Trophoblast cell (in vitro differentiated cells and primary cell): Measurements from ENCODE around the gene ARHGAP11A.

ENCODE experiments used
- DNase-seq, 2 donors: peaks; one replicate each; pipeline ENCODE4 v3.0.0-alpha.2; 2016
- H2AFZ ChIP-seq: 2 replicates; pipeline ENCODE4 v1.6.1; 2013; ENCODE audit warnings: low read length, moderate library complexity, mild to moderate bottlenecking; ENCODE audit not compliant: insufficient read depth, poor library complexity
- H2AK5ac ChIP-seq: 2 replicates; pipeline ENCODE4 v1.6.1; 2013; ENCODE audit warnings: mild to moderate bottlenecking, low read length
- H2BK120ac ChIP-seq: 2 replicates; pipeline ENCODE4 v1.6.1; 2013; ENCODE audit warnings: low read length, mild to moderate bottlenecking, moderate library complexity; ENCODE audit not compliant: insufficient read depth, poor library complexity
- H2BK12ac ChIP-seq: 2 replicates; pipeline ENCODE4 v1.6.1; 2013; ENCODE audit warnings: mild to moderate bottlenecking, low read length, moderate library complexity
- H2BK5ac ChIP-seq: 2 replicates; pipeline ENCODE4 v1.6.1; 2013; ENCODE audit warnings: low read length, low read depth, moderate library complexity, mild to moderate bottlenecking; ENCODE audit not compliant: poor library complexity
- H3K14ac ChIP-seq: 2 replicates; pipeline ENCODE4 v1.6.1; 2013; ENCODE audit warnings: mild to moderate bottlenecking, low read length
- H3K18ac ChIP-seq: 2 replicates; pipeline ENCODE4 v1.6.1; 2013; ENCODE audit warnings: mild to moderate bottlenecking, low read length
- H3K23ac ChIP-seq: 2 replicates; pipeline ENCODE4 v1.6.1; 2013; ENCODE audit warnings: low read length
- H3K27ac ChIP-seq: 2 replicates; pipeline ENCODE4 v1.5.1; 2013; ENCODE audit warnings: low read depth, mild to moderate bottlenecking, inconsistent platforms, low read length, moderate library complexity
- H3K27me3 ChIP-seq: 2 replicates; pipeline ENCODE4 v1.6.1; 2013; ENCODE audit warnings: inconsistent platforms, mild to moderate bottlenecking, low read length, moderate library complexity; ENCODE audit not compliant: insufficient read depth
- H3K36me3 ChIP-seq, 2 experiments: 1 replicate in 1 of 2; 2 replicates in 1 of 2; pipeline ENCODE4 v1.6.1; 2013; ENCODE audit warnings: low read length in 2 of 2, mild to moderate bottlenecking in 2 of 2, moderate library complexity in 1 of 2; ENCODE audit not compliant: insufficient read depth in 2 of 2, control insufficient read depth in 1 of 2
- H3K4ac ChIP-seq: 2 replicates; pipeline ENCODE4 v1.6.1; 2013; ENCODE audit warnings: low read depth, mild to moderate bottlenecking, low read length, moderate library complexity
- H3K4me1 ChIP-seq, 2 experiments: 1 replicate in 1 of 2; 2 replicates in 1 of 2; pipeline ENCODE4 v1.6.1; 2013; ENCODE audit warnings: low read length in 2 of 2, mild to moderate bottlenecking in 2 of 2, moderate library complexity in 1 of 2; ENCODE audit not compliant: insufficient read depth in 2 of 2, control insufficient read depth in 1 of 2
- H3K4me2 ChIP-seq: 2 replicates; pipeline ENCODE4 v1.6.1; 2013; ENCODE audit warnings: inconsistent platforms, mild to moderate bottlenecking, low read length, moderate library complexity
- H3K4me3 ChIP-seq: 2 replicates; pipeline ENCODE4 v1.5.1; 2013; ENCODE audit warnings: mild to moderate bottlenecking, low read depth, low read length, inconsistent platforms
- H3K79me1 ChIP-seq: one replicate; pipeline ENCODE4 v1.6.1; 2013; ENCODE audit warnings: low read length
- H3K79me2 ChIP-seq: 2 replicates; pipeline ENCODE4 v1.6.1; 2013; ENCODE audit warnings: low read length, mild to moderate bottlenecking; ENCODE audit not compliant: control insufficient read depth, insufficient read depth, poor library complexity
- H3K9ac ChIP-seq: 2 replicates; pipeline ENCODE4 v1.6.1; 2013; ENCODE audit warnings: mild to moderate bottlenecking, low read length
- H3K9me3 ChIP-seq: 2 replicates; pipeline ENCODE4 v1.6.1; 2013; ENCODE audit warnings: low read depth, mild to moderate bottlenecking, control low read depth, inconsistent platforms, low read length; ENCODE audit not compliant: insufficient read depth
- H4K12ac ChIP-seq: 2 replicates; pipeline ENCODE4 v1.6.1; 2013; ENCODE audit warnings: low read depth, mild to moderate bottlenecking, low read length, moderate library complexity
- H4K8ac ChIP-seq: 2 replicates; pipeline ENCODE4 v1.6.1; 2013; ENCODE audit warnings: low read depth, mild to moderate bottlenecking, low read length, moderate library complexity
- H4K91ac ChIP-seq: one replicate; pipeline ENCODE4 v1.6.1; 2013; ENCODE audit warnings: low read depth, mild to moderate bottlenecking, low read length, moderate library complexity
- WGBS: extraction: QIAGEN DNeasy Blood & Tissue Kit; methylation state at CpG from one replicate; pipeline ENCODE4 v1.1.7; 2013; ENCODE audit warnings: missing lambda C conversion rate; ENCODE audit not compliant: insufficient read length, insufficient coverage; ENCODE audit errors: extremely low coverage; 5-methylcytosine and 5-hydroxymethylcytosine counted together

Gene ARHGAP11A

DNA sequence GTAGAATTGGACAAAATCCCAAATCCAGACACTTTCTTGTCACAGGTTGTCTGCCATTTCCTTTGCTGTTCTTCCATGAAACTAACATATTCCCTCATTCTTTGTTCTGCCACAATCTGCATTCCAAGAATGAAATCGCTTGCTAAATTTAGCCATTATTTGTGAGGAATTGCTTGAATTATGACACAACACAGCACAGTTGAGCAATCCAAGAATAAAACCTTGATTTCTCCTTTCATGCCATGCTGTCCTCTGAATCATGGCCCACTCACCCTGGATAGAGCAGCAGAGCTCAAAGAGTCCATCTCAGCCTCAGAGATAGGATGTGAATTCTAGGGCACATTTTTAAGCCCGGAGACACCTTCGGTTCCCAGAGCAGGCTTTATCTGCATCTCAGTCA is 67.3 kb downstream of the ARHGAP11A start:
- no peak overlapping the region for H4K91ac ChIP-seq
- H4K12ac ChIP-seq, result no peak overlapping the region
- no CpG with 5 or more reads among the region's 3 CpGs for WGBS
- H3K14ac ChIP-seq, result no peak overlapping the region
- H4K8ac ChIP-seq, result no peak overlapping the region
- H3K18ac ChIP-seq, result no peak overlapping the region
- no peak overlapping the region for H3K27ac ChIP-seq
- peak in 1 of 2 donors; percentile 71 for DNase-seq
- H2BK120ac ChIP-seq, result no peak overlapping the region
- H3K23ac ChIP-seq, result no peak overlapping the region
- H2AFZ ChIP-seq, result no peak overlapping the region
- H3K4me2 ChIP-seq, result no peak overlapping the region
- H3K36me3 ChIP-seq, result no peaks in the 10 kb centered on the region
- no peaks in the 10 kb centered on the region for H3K79me2 ChIP-seq
- no peaks in the 10 kb centered on the region for H3K27me3 ChIP-seq
- H3K9me3 ChIP-seq, result no peaks in the 10 kb centered on the region
- H2AK5ac ChIP-seq, result no peak overlapping the region
- no peaks in the 10 kb centered on the region for H3K79me1 ChIP-seq
- no peaks in the 10 kb centered on the region for H3K4me1 ChIP-seq
- no peak overlapping the region for H3K4me3 ChIP-seq
- no peak overlapping the region for H3K9ac ChIP-seq
- no peak overlapping the region for H3K4ac ChIP-seq
- no peak overlapping the region for H2BK5ac ChIP-seq
- H2BK12ac ChIP-seq, result no peak overlapping the region

- Histone ChIP-seq H3K27ac (no peak overlapping the region), H3K23ac (no peak overlapping the region), H3K79me1 (no peaks in the 10 kb centered on the region), H2AK5ac (no peak overlapping the region), H2AFZ (no peak overlapping the region), H3K4ac (no peak overlapping the region), H3K4me2 (no peak overlapping the region), H3K9ac (no peak overlapping the region), H2BK12ac (no peak overlapping the region), H3K27me3 (no peaks in the 10 kb centered on the region), H2BK120ac (no peak overlapping the region), H3K14ac (no peak overlapping the region), H3K4me1 (no peaks in the 10 kb centered on the region), H2BK5ac (no peak overlapping the region), H4K12ac (no peak overlapping the region), H3K18ac (no peak overlapping the region), H3K4me3 (no peak overlapping the region), H3K79me2 (no peaks in the 10 kb centered on the region), H4K8ac (no peak overlapping the region), H3K9me3 (no peaks in the 10 kb centered on the region), H4K91ac (no peak overlapping the region), H3K36me3 (no peaks in the 10 kb centered on the region)
- no peak for DNase-seq
- no CpG with 5 or more reads among the region's 2 CpGs for WGBS
Measured at GRCh38 chr15:32682977-32683630, 67.8 kb downstream of the ARHGAP11A start.

DNA sequence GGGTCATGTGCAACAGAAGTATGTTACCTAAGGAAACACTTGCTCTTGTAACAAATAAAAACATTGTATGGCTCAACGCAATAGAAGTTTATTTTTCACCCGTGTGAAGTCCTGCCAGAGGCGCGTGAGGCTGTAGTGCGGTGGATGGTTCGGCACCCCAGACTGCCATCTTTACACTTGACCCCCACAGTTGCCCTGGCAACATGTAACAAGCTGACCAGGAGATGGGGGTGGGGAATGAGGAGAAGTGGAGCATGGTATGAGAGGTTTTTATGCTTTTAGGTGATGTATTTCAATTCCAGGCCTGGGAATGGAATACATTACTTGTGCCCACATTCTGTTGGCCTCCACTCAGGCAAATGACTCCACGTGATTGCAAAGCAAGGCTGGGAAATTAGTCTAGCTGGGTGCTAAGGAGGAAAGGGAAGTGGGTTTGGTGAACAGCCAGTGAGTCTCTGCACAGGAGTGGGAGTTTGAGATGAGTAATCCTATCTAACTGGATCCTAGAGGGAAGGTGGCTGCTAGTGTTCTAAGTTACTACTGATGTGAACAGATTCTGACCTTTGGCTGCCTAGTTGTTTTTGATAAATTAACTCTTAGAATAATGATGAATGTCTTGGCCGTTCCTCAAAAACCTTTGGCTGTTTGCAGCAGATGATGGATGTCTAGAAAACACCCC is 68.7 kb downstream of the ARHGAP11A start:
- no peak overlapping the region for H3K23ac ChIP-seq

GRCh38 chr15:32685576-32685975 is 70.3 kb downstream of the ARHGAP11A start:
- Histone ChIP-seq H3K18ac (no peak overlapping the region), H2BK5ac (no peak overlapping the region), H3K9me3 (no peaks in the 10 kb centered on the region), H3K27me3 (no peaks in the 10 kb centered on the region), H3K36me3 (no peaks in the 10 kb centered on the region), H2AFZ (no peak overlapping the region), H3K9ac (no peak overlapping the region), H3K27ac (no peak overlapping the region), H3K79me2 (no peaks in the 10 kb centered on the region), H4K91ac (no peak overlapping the region), H4K8ac (no peak overlapping the region), H4K12ac (no peak overlapping the region), H3K14ac (no peak overlapping the region), H3K4me2 (no peak overlapping the region), H3K79me1 (no peaks in the 10 kb centered on the region), H3K4ac (no peak overlapping the region), H2BK120ac (no peak overlapping the region), H3K4me3 (no peak overlapping the region), H3K23ac (no peak overlapping the region), H2BK12ac (no peak overlapping the region), H2AK5ac (no peak overlapping the region), H3K4me1 (no peaks in the 10 kb centered on the region)
- DNase-seq, result peak; percentile 9 to 49
- no CpG with 5 or more reads among the region's 1 CpG for WGBS

More for the DNA sequence above, 68.7 kb downstream of the ARHGAP11A start:
- no peak overlapping the region for H3K4me3 ChIP-seq
- H4K8ac ChIP-seq, result no peak overlapping the region
- H3K4me2 ChIP-seq, result no peak overlapping the region
- H3K36me3 ChIP-seq, result no peaks in the 10 kb centered on the region
- no peaks in the 10 kb centered on the region for H3K79me2 ChIP-seq
- H4K12ac ChIP-seq, result no peak overlapping the region
- H3K9ac ChIP-seq, result no peak overlapping the region
- no peak overlapping the region for H4K91ac ChIP-seq
- H3K4me1 ChIP-seq, result no peaks in the 10 kb centered on the region
- no peaks in the 10 kb centered on the region for H3K9me3 ChIP-seq
- H3K27me3 ChIP-seq, result no peaks in the 10 kb centered on the region
- no peak overlapping the region for H2AK5ac ChIP-seq
- no peak overlapping the region for H3K27ac ChIP-seq
- no peak overlapping the region for H3K18ac ChIP-seq
- WGBS, result no CpG with 5 or more reads among the region's 8 CpGs
- H3K4ac ChIP-seq, result no peak overlapping the region
- H2AFZ ChIP-seq, result no peak overlapping the region
- no peak overlapping the region for H2BK5ac ChIP-seq
- no peaks in the 10 kb centered on the region for H3K79me1 ChIP-seq
- peak in 1 of 2 donors; percentile 24 for DNase-seq
- H2BK120ac ChIP-seq, result no peak overlapping the region
- no peak overlapping the region for H2BK12ac ChIP-seq
- H3K14ac ChIP-seq, result no peak overlapping the region
